Ascending aorta (tissue), 2 donors: Measurements from ENCODE around the gene TMEM134. TPM values are rescaled to one million over a fixed set of nuclear protein-coding genes. Genes with fewer than 3 reads are reported as not detected.
A peak's percentile ranks its signal among the peaks of the same experiment; 100 is the strongest.
"Not testable (repeated sequence)": the region's sequence is repeated elsewhere in the genome, so short reads cannot be mapped to it uniquely, and the experiment has no call there.

Experiments used
- DNase-seq, 2 donors: peaks; one replicate each; pipeline ENCODE4 v3.0.0-alpha.2; 2019; ENCODE audit warnings: low spot score in 2 of 2
- H3K27ac ChIP-seq, 2 donors: fragments of 200-600 bp; sonication (generic); one replicate each; pipeline ENCODE4 v1.5.1; 2016 to 2017; ENCODE audit warnings: mild to moderate bottlenecking in 1 of 2
- H3K27me3 ChIP-seq: fragments of 200-600 bp; sonication (generic); one replicate; pipeline ENCODE4 v1.5.1; 2017
- H3K36me3 ChIP-seq, 2 donors: fragments of 200-600 bp; sonication (generic); one replicate each; pipeline ENCODE4 v1.5.1; 2016
- H3K4me1 ChIP-seq, 2 donors: fragments of 200-600 bp; sonication (generic); one replicate each; pipeline ENCODE4 v1.5.1; 2016 to 2017; ENCODE audit warnings: mild to moderate bottlenecking in 1 of 2
- H3K4me3 ChIP-seq, 2 donors: fragments of 200-600 bp; sonication (generic); one replicate each; pipeline ENCODE4 v1.5.1; 2016 to 2017; ENCODE audit warnings: mild to moderate bottlenecking in 1 of 2
- H3K9me3 ChIP-seq, 2 donors: fragments of 200-600 bp; sonication (generic); one replicate each; pipeline ENCODE4 v1.5.1; 2016
- intact Hi-C: fragments of 100-400 bp; cut with DNase I; formaldehyde crosslinking; loops from one replicate; pipeline ENCODE4 v1.15.1; 2023
- total RNA-seq: library from RNA; depleted of rRNA; stranded (reverse); fragments of >200 nt; gene quantifications from one replicate; pipeline ENCODE4 v1.1.0, GENCODE V29; 2016
- TF ChIP-seq, protein P1 (sequence below), 3 experiments: fragments of 200-600 bp in 2 of 3; fragments of 450-650 bp in 1 of 3; sonication (generic) in 2 of 3; IDR thresholded peaks; one replicate each; pipeline ENCODE4 v1.5.1; 2016 to 2019; ENCODE audit warnings: antibody characterized with exemption in 3 of 3, mild to moderate bottlenecking in 1 of 3, moderate library complexity in 1 of 3

TMEM134 gene
- total RNA-seq, 1 donor from 2014 or later: 189 TPM

DNA sequence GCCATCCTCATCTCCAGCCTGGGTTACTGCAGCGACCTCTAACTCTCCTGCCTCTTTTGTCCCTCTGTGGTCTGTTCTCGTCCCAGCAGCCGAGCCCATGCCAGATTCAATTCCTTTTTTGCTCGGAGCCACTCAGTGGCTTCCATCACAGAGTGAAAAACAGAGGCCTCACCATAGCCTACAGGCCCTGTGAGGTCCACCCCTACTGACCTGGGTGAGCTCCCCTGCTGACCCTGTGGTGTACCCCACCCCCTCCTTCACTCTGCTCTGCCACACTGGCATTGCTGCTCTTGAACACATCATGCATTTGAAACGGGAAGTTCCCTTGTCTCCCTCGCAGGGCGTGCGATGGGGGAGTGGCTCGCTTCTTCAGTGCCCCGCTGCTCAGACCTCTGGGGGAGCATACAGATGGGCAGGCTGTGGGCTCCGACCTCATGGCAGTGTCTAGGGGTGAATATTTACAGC lies 15.8 kb upstream of the TMEM134 start:
- DNase-seq: no peak
- H3K4me1 ChIP-seq: peaks cover 7 to 15% of the 10 kb centered on the region in 2 donors
- H3K27me3 ChIP-seq: no peaks in the 10 kb centered on the region
- TF ChIP-seq, protein P1, sequence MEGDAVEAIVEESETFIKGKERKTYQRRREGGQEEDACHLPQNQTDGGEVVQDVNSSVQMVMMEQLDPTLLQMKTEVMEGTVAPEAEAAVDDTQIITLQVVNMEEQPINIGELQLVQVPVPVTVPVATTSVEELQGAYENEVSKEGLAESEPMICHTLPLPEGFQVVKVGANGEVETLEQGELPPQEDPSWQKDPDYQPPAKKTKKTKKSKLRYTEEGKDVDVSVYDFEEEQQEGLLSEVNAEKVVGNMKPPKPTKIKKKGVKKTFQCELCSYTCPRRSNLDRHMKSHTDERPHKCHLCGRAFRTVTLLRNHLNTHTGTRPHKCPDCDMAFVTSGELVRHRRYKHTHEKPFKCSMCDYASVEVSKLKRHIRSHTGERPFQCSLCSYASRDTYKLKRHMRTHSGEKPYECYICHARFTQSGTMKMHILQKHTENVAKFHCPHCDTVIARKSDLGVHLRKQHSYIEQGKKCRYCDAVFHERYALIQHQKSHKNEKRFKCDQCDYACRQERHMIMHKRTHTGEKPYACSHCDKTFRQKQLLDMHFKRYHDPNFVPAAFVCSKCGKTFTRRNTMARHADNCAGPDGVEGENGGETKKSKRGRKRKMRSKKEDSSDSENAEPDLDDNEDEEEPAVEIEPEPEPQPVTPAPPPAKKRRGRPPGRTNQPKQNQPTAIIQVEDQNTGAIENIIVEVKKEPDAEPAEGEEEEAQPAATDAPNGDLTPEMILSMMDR (IDR thresholded peaks at IDR 0.05): no peak
- no peaks in the 10 kb centered on the region for H3K9me3 ChIP-seq
- no peak overlapping the region for H3K27ac ChIP-seq
- H3K36me3 ChIP-seq: peaks cover 25 to 28% of the 10 kb centered on the region in 2 donors
- peak overlapping the region in 1 of 2 donors; percentile 15 for H3K4me3 ChIP-seq
- intact Hi-C loops: loop anchor here (5.0 kb wide), 1 partner anchor 83 kb away; the partner anchor contains the start of genes PPP1CA and TBC1D10C

DNA sequence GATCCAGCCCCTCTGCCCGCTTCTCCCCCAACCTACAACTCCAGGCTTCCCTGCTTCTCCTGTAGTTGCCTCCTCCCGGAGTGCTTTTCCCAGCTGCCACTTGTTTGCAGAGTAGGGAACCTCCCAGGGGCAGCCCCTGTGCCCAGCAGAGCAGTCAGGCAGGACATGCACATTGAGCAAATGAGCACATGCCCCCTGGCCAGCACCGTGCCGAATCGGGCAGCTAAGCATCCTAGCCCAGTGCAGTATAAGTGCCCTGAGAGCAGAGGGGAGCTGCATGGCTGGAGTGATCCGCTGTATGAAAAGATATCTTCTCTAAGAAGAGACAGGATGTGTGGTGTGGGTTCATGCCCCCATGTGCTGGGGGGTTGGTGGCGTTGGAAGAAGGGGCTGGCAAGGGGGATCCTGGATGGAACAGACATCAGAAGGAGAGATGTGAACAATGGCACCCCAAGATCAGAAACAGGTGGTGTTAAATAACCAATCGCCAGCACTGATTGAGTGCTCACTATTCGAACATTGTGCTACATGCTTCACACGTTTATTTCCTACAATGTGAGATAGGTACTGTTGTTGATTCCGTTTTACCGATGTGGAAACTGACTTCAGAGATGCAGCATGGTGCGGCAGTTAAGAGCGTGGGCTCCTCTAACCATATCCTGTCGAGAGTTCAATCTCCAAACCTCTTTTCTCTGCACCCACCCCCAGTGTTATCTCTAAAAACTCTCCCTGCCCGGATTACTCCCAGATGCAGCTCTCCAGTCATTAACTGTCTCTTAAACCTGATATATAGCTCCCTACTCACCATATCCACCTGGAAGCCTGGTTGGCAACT lies 15.0 kb upstream of the TMEM134 start:
- TF ChIP-seq, protein P1 (IDR thresholded peaks at IDR 0.05): no peak
- no peaks in the 10 kb centered on the region for H3K9me3 ChIP-seq
- intact Hi-C loops: loop anchor here (1.0 to 5.0 kb wide), 3 partner anchors 21 to 82 kb away; partner anchors contain the start of genes CDK2AP2, PITPNM1, PPP1CA and TBC1D10C
- H3K36me3 ChIP-seq: peaks cover 16 to 19% of the 10 kb centered on the region in 2 donors
- H3K4me1 ChIP-seq: peaks cover 7 to 15% of the 10 kb centered on the region in 2 donors
- no peak for DNase-seq
- H3K4me3 ChIP-seq: peak overlapping the region in 1 of 2 donors; percentile 66
- peak overlapping the region in 1 of 2 donors; percentile 84 for H3K27ac ChIP-seq
- no peaks in the 10 kb centered on the region for H3K27me3 ChIP-seq

DNA sequence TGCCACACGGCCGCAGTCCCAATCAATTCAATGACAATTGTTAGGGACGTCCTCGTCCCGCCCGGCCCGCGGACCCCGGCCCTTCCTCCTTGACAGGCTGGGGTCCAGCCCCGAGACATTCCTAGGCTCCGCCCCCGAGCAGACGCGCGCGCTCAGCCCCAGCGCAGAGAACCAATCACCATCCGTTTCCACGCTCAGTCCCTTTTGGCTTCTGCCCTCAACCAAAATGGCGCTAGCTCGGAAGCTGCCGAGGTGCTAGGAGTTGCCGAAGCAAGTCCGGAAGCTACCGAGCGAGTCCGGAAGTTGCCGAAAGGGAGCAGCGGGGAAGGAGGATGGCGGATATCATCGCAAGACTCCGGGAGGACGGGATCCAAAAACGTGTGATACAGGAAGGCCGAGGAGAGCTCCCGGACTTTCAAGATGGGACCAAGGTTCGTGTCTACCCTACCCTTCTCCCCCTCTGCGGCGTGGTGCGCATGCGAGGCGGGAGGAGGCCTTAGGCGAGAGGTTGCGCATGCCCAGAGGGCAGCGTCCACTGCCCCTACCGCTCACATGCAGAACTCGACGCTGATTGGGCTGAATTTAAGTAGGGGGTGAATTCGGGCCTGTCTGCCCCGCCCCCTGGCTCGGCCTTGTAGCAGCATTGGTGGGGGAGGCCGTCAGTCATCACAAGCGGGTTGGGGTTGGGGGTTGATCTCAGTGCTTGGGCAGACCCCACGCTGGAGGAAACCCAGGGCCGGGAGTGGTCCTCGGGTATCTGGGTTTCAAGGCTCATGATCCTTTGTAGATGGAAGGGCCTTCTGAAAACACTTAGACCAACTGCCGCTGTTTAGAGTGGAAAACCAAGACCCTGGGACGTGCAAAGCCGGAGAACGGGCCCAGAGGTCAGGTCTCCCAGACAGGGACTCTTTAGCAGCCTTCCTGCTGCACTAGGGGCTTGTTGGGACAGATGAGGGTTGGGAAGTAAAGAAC lies 14.1 kb upstream of the TMEM134 start, which contains the start of gene AIP:
Gene AIP (plus strand): TSS at position 200 of the 972 bp plus-strand sequence. CDS start 133 bp downstream, at position 333.
- no peaks in the 10 kb centered on the region for H3K27me3 ChIP-seq
- H3K4me1 ChIP-seq: peaks cover 7 to 15% of the 10 kb centered on the region in 2 donors
- TF ChIP-seq, protein P1 (IDR thresholded peaks at IDR 0.05): peak; percentile 20 to 28 (median 22)
- peak within 1 kb of the TSS; percentile 53 to 66 for H3K4me3 ChIP-seq
- no peaks in the 10 kb centered on the region for H3K9me3 ChIP-seq
- intact Hi-C loops: loop anchor here (1.0 to 5.0 kb wide), 4 partner anchors 14 to 81 kb away; partner anchors contain the start of genes CDK2AP2, PITPNM1, PPP1CA and TBC1D10C
- peak within 1 kb of the TSS; percentile 84 to 87 for H3K27ac ChIP-seq
- peaks cover 14 to 16% of the 10 kb centered on the region in 2 donors for H3K36me3 ChIP-seq
- DNase-seq: peak; percentile 92 to 99

GRCh38 chr11:67482275-67482826 lies 13.3 kb upstream of the TMEM134 start:
- TF ChIP-seq, protein P1 (IDR thresholded peaks at IDR 0.05): no peak
- no peaks in the 10 kb centered on the region for H3K9me3 ChIP-seq
- no peak for DNase-seq
- H3K36me3 ChIP-seq: peaks cover 6 to 8% of the 10 kb centered on the region in 2 donors
- H3K4me1 ChIP-seq: peaks cover 7 to 15% of the 10 kb centered on the region in 2 donors
- intact Hi-C loops: loop anchor here (1.0 to 5.0 kb wide), 3 partner anchors 13 to 80 kb away; partner anchors contain the start of genes PITPNM1, PPP1CA, TBC1D10C and TMEM134
- H3K4me3 ChIP-seq: peak overlapping the region; percentile 53 to 66
- peak overlapping the region; percentile 84 to 87 for H3K27ac ChIP-seq
- no peaks in the 10 kb centered on the region for H3K27me3 ChIP-seq

- intact Hi-C loops, H3K9me3 ChIP-seq, H3K4me3 ChIP-seq, DNase-seq, H3K27me3 ChIP-seq, H3K36me3 ChIP-seq, H3K27ac ChIP-seq, H3K4me1 ChIP-seq: not testable (repeated sequence)
Observed at GRCh38 chr11:67477344-67478050, 8.4 kb upstream of the TMEM134 start.

DNA sequence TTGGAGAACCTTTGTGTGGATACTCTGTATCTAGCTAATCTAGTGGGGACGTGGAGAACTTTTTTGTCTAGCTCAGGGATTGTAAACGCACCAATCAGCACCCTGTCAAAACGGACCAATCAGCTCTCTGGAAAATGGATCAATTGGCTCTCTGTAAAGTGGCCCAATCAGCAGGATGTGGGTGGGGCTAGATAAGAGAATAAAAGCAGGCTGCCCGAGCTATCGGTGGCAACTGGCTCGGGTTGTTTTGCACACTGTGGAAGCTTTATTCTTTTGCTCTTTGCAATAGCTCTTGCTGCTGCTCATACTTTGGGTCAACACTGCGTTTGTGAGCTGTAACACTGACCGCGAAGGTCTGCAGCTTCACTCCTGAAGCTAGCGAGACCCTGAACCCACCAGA lies 7.6 kb upstream of the TMEM134 start:
- DNase-seq, H3K4me3 ChIP-seq, H3K27me3 ChIP-seq, H3K27ac ChIP-seq, H3K36me3 ChIP-seq, H3K4me1 ChIP-seq, intact Hi-C loops, H3K9me3 ChIP-seq: not testable (repeated sequence)
